Astrocyte (in vitro differentiated cells and primary cell): ENCODE results near the gene TRIO.
A peak's percentile ranks its signal among the peaks of the same experiment; 100 is the strongest.

Experiments
- CTCF ChIP-seq: IDR thresholded peaks from 2 replicates; pipeline ENCODE4 v1.5.1; 2011; ENCODE audit warnings: low read depth, mild to moderate bottlenecking, inconsistent platforms, low read length, moderate library complexity; ENCODE audit not compliant: insufficient read depth
- EZH2 ChIP-seq: IDR thresholded peaks from 2 replicates; pipeline ENCODE4 v1.6.1; 2012; ENCODE audit warnings: mild to moderate bottlenecking, low read length, inconsistent platforms; ENCODE audit not compliant: insufficient read depth

DNA sequence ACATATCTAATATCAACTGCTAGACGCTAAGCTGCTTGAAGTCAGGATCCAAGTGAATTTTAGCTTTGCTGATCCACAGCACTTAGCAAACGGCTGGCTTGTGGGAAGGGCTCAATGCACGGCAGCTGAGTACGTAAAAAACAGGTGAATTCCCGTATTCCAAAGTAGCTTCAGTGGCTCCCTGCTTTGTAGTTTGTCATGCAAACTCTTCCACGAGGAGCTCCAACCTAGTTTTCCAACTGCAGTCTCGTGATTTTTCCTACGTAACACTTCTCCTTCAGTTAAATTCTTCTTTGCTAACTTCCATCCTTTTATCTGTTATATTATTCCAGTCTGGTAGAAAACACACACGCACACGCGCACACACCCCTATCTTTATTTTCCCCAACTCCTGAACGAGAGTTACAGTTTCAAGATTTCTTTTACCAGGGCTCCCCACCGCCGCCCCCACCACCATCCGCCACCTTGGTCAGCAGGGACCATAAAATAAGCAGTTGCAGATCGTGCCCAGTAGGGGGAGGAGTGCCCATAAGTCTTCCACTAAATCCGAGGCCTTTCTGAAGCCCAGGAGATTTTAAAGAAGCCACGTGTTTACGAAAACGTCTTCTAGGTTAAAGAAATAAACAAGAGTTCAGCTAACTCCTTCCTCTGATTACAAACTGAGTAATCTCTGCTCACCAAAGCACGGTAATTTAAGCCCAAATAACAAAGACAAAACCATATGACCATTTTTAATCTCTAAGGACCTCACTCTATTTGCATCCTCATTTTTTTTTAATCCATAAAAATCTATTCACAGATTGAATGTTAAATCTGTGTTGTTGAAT lies 34.8 kb upstream of the TRIO start:
- TF ChIP-seq CTCF (peak; percentile 47), EZH2 (no peak)
